SK-N-SH (cell line): ENCODE results near the gene ESYT3.

Experiments
- CHD2 ChIP-seq: fragments of 150-350 bp; IDR thresholded peaks from 2 replicates; pipeline ENCODE4 v1.6.1; 2018; ENCODE audit warnings: low read length; ENCODE audit not compliant: partially characterized antibody
- EP300 ChIP-seq, 2 experiments: IDR thresholded peaks; 2 replicates each; pipeline versions ENCODE4 v1.4.0 to v1.6.1; 2012; ENCODE audit warnings: borderline replicate concordance in 1 of 2, low read depth in 1 of 2, low read length in 1 of 2
- EZH2phosphoT487 ChIP-seq: fragments of 200-600 bp; sonication (generic); IDR thresholded peaks from 2 replicates; pipeline ENCODE4 v1.6.1; 2017; ENCODE audit warnings: low read depth, mixed run types, mild to moderate bottlenecking, antibody characterized with exemption, moderate library complexity, borderline replicate concordance
- FOXM1 ChIP-seq: IDR thresholded peaks from 2 replicates; pipeline ENCODE4 v1.4.0; 2012; ENCODE audit warnings: low read depth, mild to moderate bottlenecking
- GATA2 ChIP-seq: sonication (generic); formaldehyde crosslinking; IDR thresholded peaks from 2 replicates; pipeline ENCODE4 v1.5.0; 2020; ENCODE audit warnings: mild to moderate bottlenecking, missing genetic modification reagents
- NFIC ChIP-seq: IDR thresholded peaks from 2 replicates; pipeline ENCODE4 v1.4.0; 2012; ENCODE audit warnings: borderline replicate concordance
- POLR2AphosphoS5 ChIP-seq: IDR thresholded peaks from 2 replicates; pipeline ENCODE4 v1.6.1; 2012; ENCODE audit warnings: low read depth, low read length
- RCOR1 ChIP-seq: fragments of 150-350 bp; IDR thresholded peaks from 2 replicates; pipeline ENCODE4 v1.6.1; 2017; ENCODE audit warnings: antibody characterized with exemption, low read length
- SIN3A ChIP-seq: IDR thresholded peaks from 2 replicates; pipeline ENCODE4 v1.6.1; 2012; ENCODE audit warnings: low read depth, mild to moderate bottlenecking, low read length, moderate library complexity, borderline replicate concordance
- TF ChIP-seq, protein P1 (sequence below): IDR thresholded peaks from 2 replicates; pipeline ENCODE4 v1.4.0; 2012; ENCODE audit warnings: low read depth, borderline replicate concordance
- TF ChIP-seq, protein P2 (sequence below): fragments of 200-600 bp; sonication (generic); IDR thresholded peaks from 2 replicates; pipeline ENCODE4 v1.6.1; 2017; ENCODE audit warnings: antibody characterized with exemption, mild to moderate bottlenecking, moderate library complexity
- TF ChIP-seq, protein P3 (sequence below): IDR thresholded peaks from 2 replicates; pipeline ENCODE4 v1.4.0; 2012; ENCODE audit warnings: low read depth, borderline replicate concordance
- TF ChIP-seq, protein P4 (sequence below): fragments of 150-350 bp; IDR thresholded peaks from 2 replicates; pipeline ENCODE4 v1.6.1; 2017; ENCODE audit warnings: antibody characterized with exemption, low read length, low read depth, borderline replicate concordance

DNA sequence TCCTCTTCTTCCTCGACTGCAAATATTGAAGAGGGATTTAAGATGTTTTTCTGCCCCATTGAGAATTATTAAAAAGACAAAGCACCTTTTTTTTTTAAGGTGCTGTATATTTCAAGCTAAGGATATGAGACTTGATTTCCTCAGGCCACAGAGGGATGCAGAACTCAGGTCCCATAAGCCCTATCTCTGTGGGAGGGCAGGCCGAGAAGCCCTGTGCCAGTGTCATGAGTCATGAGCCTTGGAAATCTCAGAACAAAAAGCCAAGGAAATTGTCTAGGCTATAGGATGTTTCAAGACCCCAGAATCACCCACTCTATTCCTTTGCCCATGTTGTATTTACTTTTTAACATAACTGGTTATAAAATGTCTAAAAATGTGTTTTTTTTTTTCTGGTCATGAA is 7.3 kb downstream of the ESYT3 start:
- TF ChIP-seq, protein P1, sequence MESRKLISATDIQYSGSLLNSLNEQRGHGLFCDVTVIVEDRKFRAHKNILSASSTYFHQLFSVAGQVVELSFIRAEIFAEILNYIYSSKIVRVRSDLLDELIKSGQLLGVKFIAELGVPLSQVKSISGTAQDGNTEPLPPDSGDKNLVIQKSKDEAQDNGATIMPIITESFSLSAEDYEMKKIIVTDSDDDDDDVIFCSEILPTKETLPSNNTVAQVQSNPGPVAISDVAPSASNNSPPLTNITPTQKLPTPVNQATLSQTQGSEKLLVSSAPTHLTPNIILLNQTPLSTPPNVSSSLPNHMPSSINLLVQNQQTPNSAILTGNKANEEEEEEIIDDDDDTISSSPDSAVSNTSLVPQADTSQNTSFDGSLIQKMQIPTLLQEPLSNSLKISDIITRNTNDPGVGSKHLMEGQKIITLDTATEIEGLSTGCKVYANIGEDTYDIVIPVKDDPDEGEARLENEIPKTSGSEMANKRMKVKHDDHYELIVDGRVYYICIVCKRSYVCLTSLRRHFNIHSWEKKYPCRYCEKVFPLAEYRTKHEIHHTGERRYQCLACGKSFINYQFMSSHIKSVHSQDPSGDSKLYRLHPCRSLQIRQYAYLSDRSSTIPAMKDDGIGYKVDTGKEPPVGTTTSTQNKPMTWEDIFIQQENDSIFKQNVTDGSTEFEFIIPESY, result no peak
- TF ChIP-seq, protein P2, sequence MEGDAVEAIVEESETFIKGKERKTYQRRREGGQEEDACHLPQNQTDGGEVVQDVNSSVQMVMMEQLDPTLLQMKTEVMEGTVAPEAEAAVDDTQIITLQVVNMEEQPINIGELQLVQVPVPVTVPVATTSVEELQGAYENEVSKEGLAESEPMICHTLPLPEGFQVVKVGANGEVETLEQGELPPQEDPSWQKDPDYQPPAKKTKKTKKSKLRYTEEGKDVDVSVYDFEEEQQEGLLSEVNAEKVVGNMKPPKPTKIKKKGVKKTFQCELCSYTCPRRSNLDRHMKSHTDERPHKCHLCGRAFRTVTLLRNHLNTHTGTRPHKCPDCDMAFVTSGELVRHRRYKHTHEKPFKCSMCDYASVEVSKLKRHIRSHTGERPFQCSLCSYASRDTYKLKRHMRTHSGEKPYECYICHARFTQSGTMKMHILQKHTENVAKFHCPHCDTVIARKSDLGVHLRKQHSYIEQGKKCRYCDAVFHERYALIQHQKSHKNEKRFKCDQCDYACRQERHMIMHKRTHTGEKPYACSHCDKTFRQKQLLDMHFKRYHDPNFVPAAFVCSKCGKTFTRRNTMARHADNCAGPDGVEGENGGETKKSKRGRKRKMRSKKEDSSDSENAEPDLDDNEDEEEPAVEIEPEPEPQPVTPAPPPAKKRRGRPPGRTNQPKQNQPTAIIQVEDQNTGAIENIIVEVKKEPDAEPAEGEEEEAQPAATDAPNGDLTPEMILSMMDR, result no peak
- TF ChIP-seq POLR2AphosphoS5, result no peak
- TF ChIP-seq, protein P3, sequence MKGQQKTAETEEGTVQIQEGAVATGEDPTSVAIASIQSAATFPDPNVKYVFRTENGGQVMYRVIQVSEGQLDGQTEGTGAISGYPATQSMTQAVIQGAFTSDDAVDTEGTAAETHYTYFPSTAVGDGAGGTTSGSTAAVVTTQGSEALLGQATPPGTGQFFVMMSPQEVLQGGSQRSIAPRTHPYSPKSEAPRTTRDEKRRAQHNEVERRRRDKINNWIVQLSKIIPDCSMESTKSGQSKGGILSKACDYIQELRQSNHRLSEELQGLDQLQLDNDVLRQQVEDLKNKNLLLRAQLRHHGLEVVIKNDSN, result no peak
- no peak for TF ChIP-seq EZH2phosphoT487
- no peak for TF ChIP-seq FOXM1
- TF ChIP-seq SIN3A, result no peak
- TF ChIP-seq NFIC, result no peak
- no peak for TF ChIP-seq RCOR1
- TF ChIP-seq GATA2 (CRISPR knock-in tag), result no peak
- TF ChIP-seq, protein P4, sequence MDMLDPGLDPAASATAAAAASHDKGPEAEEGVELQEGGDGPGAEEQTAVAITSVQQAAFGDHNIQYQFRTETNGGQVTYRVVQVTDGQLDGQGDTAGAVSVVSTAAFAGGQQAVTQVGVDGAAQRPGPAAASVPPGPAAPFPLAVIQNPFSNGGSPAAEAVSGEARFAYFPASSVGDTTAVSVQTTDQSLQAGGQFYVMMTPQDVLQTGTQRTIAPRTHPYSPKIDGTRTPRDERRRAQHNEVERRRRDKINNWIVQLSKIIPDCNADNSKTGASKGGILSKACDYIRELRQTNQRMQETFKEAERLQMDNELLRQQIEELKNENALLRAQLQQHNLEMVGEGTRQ, result no peak
- TF ChIP-seq CHD2, result no peak
- no peak for TF ChIP-seq EP300 (IDR thresholded peaks at IDR 0.05; ENCODE audit: borderline replicate concordance in 1 of 2, low read depth in 1 of 2, low read length in 1 of 2)
